Activated CD8-positive, alpha-beta memory T cell treated with anti-CD3 and anti-CD28 coated beads for 24 hours (primary cell): ENCODE measurements around the gene APBA1.

Experiments used
- DNase-seq: peaks from one replicate; pipeline ENCODE4 v3.0.0-alpha.2; 2020

APBA1 gene

GRCh38 chr9:69516353-69517322 is 155.5 kb downstream of the APBA1 start:
- no peak for DNase-seq

GRCh38 chr9:69515810-69516209 is 156.4 kb downstream of the APBA1 start:
- no peak for DNase-seq

- no peak for DNase-seq
Observed at GRCh38 chr9:69513141-69513820, 158.9 kb downstream of the APBA1 start.

- DNase-seq = no peak
Observed at GRCh38 chr9:69504058-69504457, 168.1 kb downstream of the APBA1 start.

GRCh38 chr9:69502671-69503301 is 169.4 kb downstream of the APBA1 start:
- no peak for DNase-seq

- DNase-seq = no peak
Observed at GRCh38 chr9:69500896-69501295, 171.3 kb downstream of the APBA1 start.

- no peak for DNase-seq
Observed at GRCh38 chr9:69499959-69500358, 172.2 kb downstream of the APBA1 start.

- no peak for DNase-seq
Observed at GRCh38 chr9:69499407-69499806, 172.8 kb downstream of the APBA1 start.

GRCh38 chr9:69498470-69498869 is 173.7 kb downstream of the APBA1 start:
- no peak for DNase-seq

GRCh38 chr9:69497816-69498215 is 174.4 kb downstream of the APBA1 start:
- DNase-seq = no peak

- no peak for DNase-seq
Observed at GRCh38 chr9:69496846-69497450, 175.2 kb downstream of the APBA1 start.

- DNase-seq = no peak
Observed at GRCh38 chr9:69495296-69495695, 176.9 kb downstream of the APBA1 start.

- DNase-seq = no peak
Observed at GRCh38 chr9:69494763-69495162, 177.4 kb downstream of the APBA1 start.

GRCh38 chr9:69494208-69494607 is 178.0 kb downstream of the APBA1 start:
- DNase-seq = no peak

GRCh38 chr9:69486498-69486897 is 185.7 kb downstream of the APBA1 start:
- no peak for DNase-seq

GRCh38 chr9:69485466-69485865 is 186.7 kb downstream of the APBA1 start:
- no peak for DNase-seq

GRCh38 chr9:69483886-69484422 is 188.2 kb downstream of the APBA1 start:
- no peak for DNase-seq

GRCh38 chr9:69476797-69477196 is 195.4 kb downstream of the APBA1 start:
- DNase-seq = no peak

- no peak for DNase-seq
Observed at GRCh38 chr9:69476016-69476415, 196.2 kb downstream of the APBA1 start.

GRCh38 chr9:69474821-69475220 is 197.3 kb downstream of the APBA1 start:
- no peak for DNase-seq

- no peak for DNase-seq
Observed at GRCh38 chr9:69472101-69472620, 200.0 kb downstream of the APBA1 start.

- no peak for DNase-seq
Observed at GRCh38 chr9:69471433-69471832, 200.7 kb downstream of the APBA1 start.
